ENCODE results near the gene TUSC7. TPM values are rescaled to one million over a fixed set of nuclear protein-coding genes. Genes with fewer than 3 reads are reported as not detected.

The TUSC7 gene
- total RNA-seq: not detected in 2 replicates

DNA sequence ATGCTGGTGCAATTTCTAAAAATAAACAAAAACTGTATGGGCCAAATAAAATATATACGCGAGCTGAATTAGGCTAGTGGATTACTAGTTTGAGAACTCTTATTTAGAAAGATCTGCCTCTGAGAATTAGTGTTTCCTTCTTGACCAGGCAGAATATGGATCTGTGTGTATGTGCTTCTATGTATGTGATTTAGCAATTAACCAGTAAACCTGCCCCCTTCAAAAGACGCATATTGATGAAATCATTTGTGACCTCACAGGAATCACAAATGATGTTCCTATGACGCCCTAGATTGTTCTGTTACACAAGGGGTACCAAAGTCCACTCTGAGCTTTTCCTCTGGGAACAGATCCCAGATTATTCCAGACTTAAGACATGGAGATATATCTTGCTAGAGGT lies at the start of gene TUSC7:
TUSC7 (plus strand) TSS at position 301 of the 400 bp plus-strand sequence.
- Mint-ChIP-seq H3K4me3 (no peak within 1 kb of the TSS), H3K4me1 (no peaks in the 10 kb centered on the region), H3K36me3 (ENCODE audit: low read depth) (no peaks in the 10 kb centered on the region), H3K9me3 (no peaks in the 10 kb centered on the region), H3K27ac (no peak within 1 kb of the TSS), H3K27me3 (no peaks in the 10 kb centered on the region)
- ATAC-seq (ENCODE audit: low read depth) (no peak), DNase-seq (no peak)
- ChIA-PET CTCF (no interaction called here), POLR2A (no interaction called here)
- intact Hi-C loops (cut with micrococcal nuclease): no loop called here
- no peak for TF ChIP-seq CTCF (IDR thresholded peaks at IDR 0.05)

- ChIA-PET CTCF (no interaction called here), POLR2A (no interaction called here)
- Mint-ChIP-seq H3K4me1 (no peaks in the 10 kb centered on the region), H3K27ac (no peak overlapping the region), H3K9me3 (no peaks in the 10 kb centered on the region), H3K27me3 (no peaks in the 10 kb centered on the region), H3K4me3 (no peak overlapping the region), H3K36me3 (ENCODE audit: low read depth) (no peaks in the 10 kb centered on the region)
- ATAC-seq (ENCODE audit: low read depth) (no peak), DNase-seq (no peak)
- intact Hi-C loops (cut with micrococcal nuclease): no loop called here
- TF ChIP-seq CTCF (IDR thresholded peaks at IDR 0.05): no peak
Measured at GRCh38 chr3:116661196-116661595, 48.4 kb upstream of the TUSC7 start.

- Mint-ChIP-seq H3K27ac (no peak overlapping the region), H3K27me3 (no peaks in the 10 kb centered on the region)
- no peak for ATAC-seq (ENCODE audit: low read depth)
Measured at GRCh38 chr3:116663161-116664110, 46.1 kb upstream of the TUSC7 start.

DNA sequence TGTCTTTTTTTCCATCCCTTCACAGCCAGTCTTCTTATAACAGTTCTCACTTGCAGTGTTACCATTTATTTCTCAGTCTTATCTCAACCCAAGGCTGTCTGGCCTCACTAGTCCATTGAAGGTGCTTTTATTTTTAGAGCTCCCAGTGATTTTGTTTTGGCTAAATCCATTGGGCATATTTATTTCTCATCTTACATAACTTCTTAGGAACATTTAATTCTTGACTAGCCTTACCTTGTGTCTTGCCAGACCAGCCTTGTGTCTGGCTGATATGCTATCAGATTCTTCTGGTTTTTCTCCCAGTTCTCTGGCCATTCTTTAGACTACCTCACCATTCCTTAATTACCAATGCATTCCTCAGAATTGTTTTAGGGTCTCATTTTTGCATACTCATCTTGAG lies 42.3 kb upstream of the TUSC7 start:
- Mint-ChIP-seq H3K27ac (no peak overlapping the region), H3K36me3 (ENCODE audit: low read depth) (no peaks in the 10 kb centered on the region), H3K4me3 (no peak overlapping the region), H3K4me1 (no peaks in the 10 kb centered on the region), H3K27me3 (no peaks in the 10 kb centered on the region), H3K9me3 (no peaks in the 10 kb centered on the region)
- CTCF ChIA-PET: no interaction called here
- no peak for DNase-seq
- no peak for TF ChIP-seq CTCF (IDR thresholded peaks at IDR 0.05)
- ATAC-seq (ENCODE audit: low read depth): no peak
- POLR2A ChIA-PET: no interaction called here
- intact Hi-C loops (cut with micrococcal nuclease): no loop called here

More at GRCh38 chr3:116663161-116664110, 46.1 kb upstream of the TUSC7 start:
- no peak for DNase-seq
- Mint-ChIP-seq H3K9me3 (no peaks in the 10 kb centered on the region), H3K4me1 (no peaks in the 10 kb centered on the region), H3K4me3 (no peak overlapping the region), H3K36me3 (ENCODE audit: low read depth) (no peaks in the 10 kb centered on the region)
- intact Hi-C loops (cut with micrococcal nuclease): no loop called here
- CTCF ChIA-PET: no interaction called here
- TF ChIP-seq CTCF (IDR thresholded peaks at IDR 0.05): no peak
- POLR2A ChIA-PET: no interaction called here

GRCh38 chr3:116667791-116668190 lies 41.8 kb upstream of the TUSC7 start:
- no peaks in the 10 kb centered on the region for H3K4me1 Mint-ChIP-seq
- H3K27me3 Mint-ChIP-seq: no peaks in the 10 kb centered on the region
- no peak for TF ChIP-seq CTCF (IDR thresholded peaks at IDR 0.05)
- no peaks in the 10 kb centered on the region for H3K36me3 Mint-ChIP-seq (ENCODE audit: low read depth)
- no peaks in the 10 kb centered on the region for H3K9me3 Mint-ChIP-seq
- POLR2A ChIA-PET: no interaction called here
- ATAC-seq (ENCODE audit: low read depth) (no peak), DNase-seq (no peak)
- no peak overlapping the region for H3K27ac Mint-ChIP-seq
- H3K4me3 Mint-ChIP-seq: no peak overlapping the region
- intact Hi-C loops (cut with micrococcal nuclease): no loop called here
- CTCF ChIA-PET: no interaction called here
